Stimulated activated CD4-positive, alpha-beta T cell treated with anti-CD3 and anti-CD28 coated beads, Interleukin-4, amount 100 ng/mL, for 1 hour (primary cell): ENCODE measurements around the gene TNMD.

Experiments
- DNase-seq: peaks from one replicate; pipeline ENCODE4 v3.0.0-alpha.2; 2020

The TNMD gene

DNA sequence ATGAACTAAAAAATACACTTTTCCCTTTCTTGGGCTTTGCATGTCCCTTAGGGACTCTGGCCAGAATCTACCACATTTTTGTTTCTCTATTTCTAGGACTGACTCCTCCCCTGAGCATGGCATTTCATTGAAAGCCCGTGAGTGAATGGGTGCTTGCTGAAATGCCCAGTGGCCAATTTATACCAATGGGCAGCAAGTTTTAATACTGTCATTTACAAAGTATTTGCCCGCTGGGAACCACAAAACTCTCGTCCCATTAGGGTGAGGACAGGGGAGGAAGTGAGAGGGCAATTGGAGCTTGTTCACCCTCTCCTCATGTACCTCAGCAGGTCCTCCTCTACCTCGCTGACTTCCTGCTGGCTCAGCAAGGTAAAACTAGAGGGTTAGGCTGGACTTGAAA is 60.4 kb downstream of the TNMD start:
- DNase-seq: no peak

DNA sequence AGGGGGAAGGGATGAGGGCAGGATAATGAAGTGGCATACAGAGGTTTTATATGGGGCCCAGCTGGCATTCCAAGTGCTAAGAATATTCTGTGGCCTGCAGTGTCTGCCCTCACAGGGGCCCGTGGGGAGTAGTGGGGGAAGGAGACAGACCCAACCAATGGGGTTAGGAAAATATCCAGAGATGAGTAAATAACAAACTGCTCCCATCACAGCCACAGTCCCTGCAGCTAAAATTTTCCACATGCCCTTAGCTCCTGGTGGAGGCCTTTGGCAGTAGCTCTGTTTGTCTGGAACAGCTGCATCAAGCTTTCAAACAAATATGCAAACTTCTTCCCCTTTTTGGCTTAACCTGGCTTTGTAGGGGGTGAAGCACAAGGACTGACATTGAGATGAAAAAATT is 62.4 kb downstream of the TNMD start:
- no peak for DNase-seq

GRCh38 chrX:100647739-100648138 is 63.0 kb downstream of the TNMD start:
- no peak for DNase-seq

DNA sequence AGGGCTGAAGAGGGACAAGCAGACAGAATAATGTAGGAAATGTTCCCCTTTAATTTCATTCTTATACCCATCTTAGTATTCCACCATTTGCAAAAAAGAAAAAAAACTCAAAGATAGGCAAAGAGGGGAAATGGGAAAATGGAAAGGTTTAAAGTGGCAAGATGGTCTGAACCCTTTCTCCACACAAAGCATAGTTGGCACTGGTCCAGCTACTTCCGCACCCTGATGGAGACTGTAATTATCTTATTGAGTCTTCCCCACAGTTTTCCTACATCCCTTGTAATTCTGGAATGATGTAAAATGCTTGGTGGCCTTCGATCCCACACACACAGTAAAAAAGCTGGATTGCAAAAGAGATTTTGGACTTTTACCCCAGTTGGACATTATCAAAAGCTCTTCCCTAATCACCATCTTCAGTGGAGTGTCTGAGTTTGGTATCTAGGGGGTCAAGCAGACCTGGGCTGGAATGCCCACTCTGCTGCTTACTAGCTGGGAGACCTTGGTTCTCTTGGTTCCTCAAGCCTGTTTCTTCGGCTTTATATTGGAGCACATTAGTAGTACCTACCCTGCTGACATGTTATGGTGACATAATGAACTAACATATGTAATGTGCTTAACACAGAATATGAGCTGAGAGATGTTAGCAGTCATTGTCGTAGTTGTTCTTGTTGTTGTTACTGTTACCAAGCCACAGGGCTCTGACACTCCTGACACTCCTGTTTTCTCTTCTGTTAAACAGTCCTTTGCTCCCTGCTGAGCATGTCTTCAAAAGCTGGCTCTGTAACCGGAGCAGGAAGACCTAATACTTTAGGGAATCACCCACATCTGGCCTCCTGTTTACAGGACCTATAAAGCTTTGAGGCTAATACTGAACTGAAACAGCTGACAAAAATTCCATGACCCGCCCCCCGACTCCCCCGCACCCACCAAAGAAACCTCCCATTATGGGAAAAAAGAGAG is 64.0 kb downstream of the TNMD start:
- DNase-seq: no peak
